Neural cell (in vitro differentiated cells): ENCODE results near the gene IRS1.

Experiments used
- CTCF ChIP-seq: fragments of 450-650 bp; IDR thresholded peaks from 2 replicates; pipeline ENCODE4 v1.5.1; 2014; ENCODE audit warnings: antibody characterized with exemption, mild to moderate bottlenecking, moderate library complexity; ENCODE audit not compliant: poor library complexity, severe bottlenecking
- EZH2 ChIP-seq: fragments of 200-600, 300-800 bp; shearing (Covaris generic), sonication (generic); IDR thresholded peaks from 2 replicates; pipeline ENCODE4 v1.6.1; 2014; ENCODE audit warnings: antibody characterized with exemption, low read length, borderline replicate concordance, mild to moderate bottlenecking; ENCODE audit not compliant: insufficient read depth, poor library complexity, severe bottlenecking
- POLR2AphosphoS5 ChIP-seq: IDR thresholded peaks from 2 replicates; pipeline ENCODE4 v1.6.1; 2012
- REST ChIP-seq: IDR thresholded peaks from 2 replicates; pipeline ENCODE4 v1.6.1; 2012; ENCODE audit warnings: borderline replicate concordance

GRCh38 chr2:226733189-226733858, 66.3 kb downstream of the IRS1 start:
- TF ChIP-seq CTCF (no peak), REST (no peak), POLR2AphosphoS5 (no peak), EZH2 (no peak)
